HEK293 (cell line): ENCODE measurements around the gene TATDN2.

ENCODE experiments used
- CTCF ChIA-PET: fragments of 350-600 bp; formaldehyde crosslinking; extraction: SDS; loops from one replicate; lab custom pipeline; 2021; ENCODE audit warnings: antibody characterized with exemption; lab: Yijun Ruan, JAX
- POLR2A ChIA-PET: fragments of 300-600 bp; formaldehyde crosslinking; extraction: SDS; loops from one replicate; lab custom pipeline; 2020; ENCODE audit warnings: antibody characterized with exemption, inconsistent platforms; lab: Yijun Ruan, JAX
- H3K27ac ChIP-seq: fragments of 200-500 bp; sonication (Bioruptor generic); 2 replicates; pipeline ENCODE4 v1.5.1; 2014; ENCODE audit warnings: low read depth, low read length, control low read depth, inconsistent platforms; ENCODE audit errors: extremely low read depth
- H3K36me3 ChIP-seq, 2 experiments: fragments of 200-500 bp in 1 of 2; sonication (Bioruptor generic) in 1 of 2; 1 replicate in 1 of 2; 2 replicates in 1 of 2; pipeline ENCODE4 v1.5.1; 2014 to 2017; ENCODE audit warnings: inconsistent platforms in 2 of 2, low read length in 2 of 2; ENCODE audit not compliant: control insufficient read depth in 2 of 2, insufficient read depth in 1 of 2
- H3K4me1 ChIP-seq: fragments of 200-500 bp; sonication (Bioruptor generic); 2 replicates; pipeline ENCODE4 v1.5.1; 2014; ENCODE audit warnings: mild to moderate bottlenecking, low read length, inconsistent platforms; ENCODE audit not compliant: control insufficient read depth, insufficient read depth
- H3K4me3 ChIP-seq: 2 replicates; pipeline ENCODE4 v1.5.1; 2011; ENCODE audit warnings: low read depth, mild to moderate bottlenecking, control low read depth, low read length, moderate library complexity
- H3K9me3 ChIP-seq: fragments of 200-500 bp; sonication (Bioruptor generic); 2 replicates; pipeline ENCODE4 v1.5.1; 2014; ENCODE audit warnings: low read depth, low read length, inconsistent platforms; ENCODE audit not compliant: control insufficient read depth, insufficient read depth
- KLF16 ChIP-seq: fragments of 450-650 bp; formaldehyde crosslinking; IDR thresholded peaks from 2 replicates; pipeline ENCODE4 v1.5.1; 2017; ENCODE audit warnings: missing biosample characterization, missing genetic modification characterization
- SCRT2 ChIP-seq: fragments of 450-650 bp; formaldehyde crosslinking; IDR thresholded peaks from 2 replicates; pipeline ENCODE4 v1.5.1; 2016; ENCODE audit warnings: missing biosample characterization, missing genetic modification characterization
- SP2 ChIP-seq: fragments of 450-650 bp; formaldehyde crosslinking; IDR thresholded peaks from 2 replicates; pipeline ENCODE4 v1.5.1; 2016; ENCODE audit warnings: missing biosample characterization, missing genetic modification characterization
- ZBTB49 ChIP-seq: fragments of 450-650 bp; formaldehyde crosslinking; IDR thresholded peaks from 2 replicates; pipeline ENCODE4 v1.5.1; 2016; ENCODE audit warnings: missing biosample characterization, missing genetic modification characterization, low read depth
- ZFP37 ChIP-seq: fragments of 450-650 bp; formaldehyde crosslinking; IDR thresholded peaks from 2 replicates; pipeline ENCODE4 v1.5.1; 2016; ENCODE audit warnings: missing biosample characterization, missing genetic modification characterization
- ZFP69B ChIP-seq: fragments of 450-650 bp; formaldehyde crosslinking; IDR thresholded peaks from 2 replicates; pipeline ENCODE4 v1.5.1; 2016; ENCODE audit warnings: missing biosample characterization, missing genetic modification characterization
- ZNF138 ChIP-seq: fragments of 450-650 bp; formaldehyde crosslinking; IDR thresholded peaks from 2 replicates; pipeline ENCODE4 v1.5.1; 2016; ENCODE audit warnings: missing biosample characterization, missing genetic modification characterization, borderline replicate concordance
- ZNF23 ChIP-seq: fragments of 450-650 bp; formaldehyde crosslinking; IDR thresholded peaks from 2 replicates; pipeline ENCODE4 v1.5.1; 2016; ENCODE audit warnings: missing biosample characterization, missing genetic modification characterization, borderline replicate concordance
- ZNF248 ChIP-seq: fragments of 450-650 bp; formaldehyde crosslinking; IDR thresholded peaks from 2 replicates; pipeline ENCODE4 v1.5.1; 2017; ENCODE audit warnings: missing biosample characterization, missing genetic modification characterization
- ZNF302 ChIP-seq: fragments of 450-650 bp; formaldehyde crosslinking; IDR thresholded peaks from 2 replicates; pipeline ENCODE4 v1.5.1; 2016; ENCODE audit warnings: missing biosample characterization, missing genetic modification characterization, low read depth
- ZNF341 ChIP-seq: fragments of 450-650 bp; formaldehyde crosslinking; IDR thresholded peaks from 2 replicates; pipeline ENCODE4; 2016; ENCODE audit warnings: low read depth, missing biosample characterization, missing genetic modification characterization
- ZNF398 ChIP-seq: fragments of 450-650 bp; formaldehyde crosslinking; IDR thresholded peaks from 2 replicates; pipeline ENCODE4 v1.5.1; 2017; ENCODE audit warnings: missing biosample characterization, missing genetic modification characterization
- ZNF585B ChIP-seq: fragments of 450-650 bp; formaldehyde crosslinking; IDR thresholded peaks from 2 replicates; pipeline ENCODE4 v1.5.1; 2016; ENCODE audit warnings: missing biosample characterization, missing genetic modification characterization
- ZNF596 ChIP-seq: fragments of 450-650 bp; IDR thresholded peaks from 2 replicates; pipeline ENCODE4 v1.5.0; 2018; ENCODE audit warnings: missing biosample characterization, mild to moderate bottlenecking, missing genetic modification characterization, moderate library complexity
- ZNF692 ChIP-seq: fragments of 450-650 bp; formaldehyde crosslinking; IDR thresholded peaks from 2 replicates; pipeline ENCODE4 v1.5.1; 2016; ENCODE audit warnings: missing biosample characterization, missing genetic modification characterization
- ZNF701 ChIP-seq: fragments of 450-650 bp; formaldehyde crosslinking; IDR thresholded peaks from 2 replicates; pipeline ENCODE4 v1.5.1; 2016; ENCODE audit warnings: missing biosample characterization, missing genetic modification characterization

The TATDN2 gene

GRCh38 chr3:10317961-10318350 lies 69.7 kb downstream of the TATDN2 start (continued):
- no peak for TF ChIP-seq ZNF692 (tag by site-specific recombination)
- no peak for TF ChIP-seq ZNF596 (tag by site-specific recombination)
- no peak for TF ChIP-seq ZFP69B
- no peak for TF ChIP-seq SP2 (tag by site-specific recombination)
- no peak for TF ChIP-seq SCRT2
- TF ChIP-seq ZNF585B (tag by site-specific recombination) = no peak

- no peak overlapping the region for H3K4me3 ChIP-seq
- H3K4me1 ChIP-seq = no peaks in the 10 kb centered on the region
- CTCF ChIA-PET = interaction anchor here (0.7 kb wide), 1 partner anchor 154 kb away, joined by 3 read pairs; the partner anchor contains the start of gene IRAK2
- no peaks in the 10 kb centered on the region for H3K9me3 ChIP-seq
- H3K36me3 ChIP-seq = peaks cover 13 to 52% of the 10 kb centered on the region in 2 experiments
- no peak overlapping the region for H3K27ac ChIP-seq
- TF ChIP-seq ZNF341 (tag by site-specific recombination) (no peak), ZFP37 (tag by site-specific recombination) (no peak), KLF16 (no peak), ZBTB49 (tag by site-specific recombination) (no peak), ZNF248 (tag by site-specific recombination) (no peak), ZNF701 (no peak), ZNF302 (tag by site-specific recombination) (no peak)
- POLR2A ChIA-PET = no interaction called here
Observed at GRCh38 chr3:10319251-10319650, 71.0 kb downstream of the TATDN2 start.

- peak overlapping the region; percentile 62 for H3K4me3 ChIP-seq
- TF ChIP-seq ZNF138 (no peak), ZNF23 (tag by site-specific recombination) (no peak), ZNF398 (tag by site-specific recombination) (0 out of 2 replicates have a peak, but pooled peaks have one; percentile 43)
- CTCF ChIA-PET = no interaction called here
- POLR2A ChIA-PET = interaction anchor here (1.9 kb wide), 1 partner anchor 71 kb away, joined by 5 read pairs; the partner anchor contains the start of gene TATDN2
- H3K9me3 ChIP-seq = no peaks in the 10 kb centered on the region
- peaks cover 9 to 46% of the 10 kb centered on the region in 2 experiments; a peak in 2 of 3 replicates for H3K36me3 ChIP-seq
- H3K27ac ChIP-seq = no peak overlapping the region
- H3K4me1 ChIP-seq = no peaks in the 10 kb centered on the region
Observed at GRCh38 chr3:10319804-10320203, 71.5 kb downstream of the TATDN2 start.
